ENCODE data around the gene KAT5. TPM values are rescaled to one million over a fixed set of nuclear protein-coding genes. Genes with fewer than 3 reads are reported as not detected.

Gene KAT5
- total and polyA plus RNA-seq, 2 of the 13 experiments (the other 11 are each of a cell fraction or from before 2014, with no cell fraction given), result 35.2 to 48.3 TPM

DNA sequence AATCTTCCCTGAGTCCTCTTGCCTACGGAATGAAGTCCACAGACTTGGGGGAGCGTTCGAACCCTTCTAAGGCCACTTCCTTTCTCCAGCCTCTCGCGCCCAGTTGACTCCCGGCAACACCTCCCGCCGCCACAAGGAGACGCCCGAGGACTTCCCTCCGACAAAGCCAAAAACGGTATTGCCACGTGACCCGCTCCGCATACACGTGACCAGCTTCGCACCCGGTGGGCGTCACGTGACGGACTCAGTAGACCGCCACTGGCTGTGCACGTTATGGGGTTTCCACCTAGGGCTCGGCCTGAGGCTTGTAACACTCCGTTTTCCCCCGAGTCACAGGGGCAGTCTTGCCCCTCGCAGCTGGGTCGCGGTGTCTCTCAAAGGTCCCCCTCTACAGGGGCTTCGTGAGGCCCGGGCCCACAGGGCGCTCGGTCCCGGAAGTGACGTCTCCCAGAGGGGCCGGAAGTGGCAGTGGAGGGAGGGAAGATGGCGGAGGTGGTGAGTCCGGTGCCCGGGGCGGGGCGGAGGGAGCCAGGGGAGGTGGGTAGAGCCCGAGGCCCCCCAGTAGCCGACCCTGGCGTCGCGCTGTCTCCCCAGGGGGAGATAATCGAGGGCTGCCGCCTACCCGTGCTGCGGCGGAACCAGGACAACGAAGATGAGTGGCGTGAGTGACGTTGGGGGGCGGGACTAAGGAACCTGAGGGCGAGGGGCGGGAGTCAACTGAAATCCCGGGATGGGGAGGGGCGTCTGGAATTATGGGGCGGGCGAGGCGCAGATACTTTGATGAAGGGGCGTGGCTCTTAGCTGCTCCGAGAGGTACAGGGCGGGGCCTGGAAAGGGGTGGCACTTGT is at the start of gene KAT5 (continued):
- TF ChIP-seq, protein P1, sequence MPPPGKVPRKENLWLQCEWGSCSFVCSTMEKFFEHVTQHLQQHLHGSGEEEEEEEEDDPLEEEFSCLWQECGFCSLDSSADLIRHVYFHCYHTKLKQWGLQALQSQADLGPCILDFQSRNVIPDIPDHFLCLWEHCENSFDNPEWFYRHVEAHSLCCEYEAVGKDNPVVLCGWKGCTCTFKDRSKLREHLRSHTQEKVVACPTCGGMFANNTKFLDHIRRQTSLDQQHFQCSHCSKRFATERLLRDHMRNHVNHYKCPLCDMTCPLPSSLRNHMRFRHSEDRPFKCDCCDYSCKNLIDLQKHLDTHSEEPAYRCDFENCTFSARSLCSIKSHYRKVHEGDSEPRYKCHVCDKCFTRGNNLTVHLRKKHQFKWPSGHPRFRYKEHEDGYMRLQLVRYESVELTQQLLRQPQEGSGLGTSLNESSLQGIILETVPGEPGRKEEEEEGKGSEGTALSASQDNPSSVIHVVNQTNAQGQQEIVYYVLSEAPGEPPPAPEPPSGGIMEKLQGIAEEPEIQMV (CRISPR knock-in tag; IDR thresholded peaks at IDR 0.05; ENCODE audit: low read depth), result peak; percentile 83; the same call in 1 of the 2 replicates
- TF ChIP-seq CHD4 (IDR thresholded peaks at IDR 0.05; ENCODE audit: borderline replicate concordance, low read length), result no peak; the same call in 1 of the 2 replicates
- TF ChIP-seq FOXK1 (CRISPR knock-in tag; IDR thresholded peaks at IDR 0.05; ENCODE audit: borderline replicate concordance, low read depth), result peak; percentile 75; the same call in 1 of the 2 replicates
- TF ChIP-seq ZMYM2 (CRISPR knock-in tag; IDR thresholded peaks at IDR 0.05), result peak; percentile 88
- peak; percentile 96; the same call in 1 of the 2 replicates for TF ChIP-seq ZFP41 (CRISPR knock-in tag; IDR thresholded peaks at IDR 0.05; ENCODE audit: borderline replicate concordance)
- TF ChIP-seq DNMT3B (CRISPR knock-in tag; conservative IDR thresholded peaks at IDR 0.05), result peak; percentile 94; the same call in 1 of the 2 replicates
- TF ChIP-seq ZNF563 (CRISPR knock-in tag; IDR thresholded peaks at IDR 0.05), result peak; percentile 97
- 0 out of 2 replicates have a peak, but pooled peaks have one; percentile 8 for TF ChIP-seq ZNF24 (IDR thresholded peaks at IDR 0.05)
- TF ChIP-seq ZNF264 (CRISPR knock-in tag; IDR thresholded peaks at IDR 0.05), result peak; percentile 80; the same call in 1 of the 2 replicates
- TF ChIP-seq ZNF7 (CRISPR knock-in tag; IDR thresholded peaks at IDR 0.05), result no peak
- peak; percentile 97; the same call in 1 of the 2 replicates for TF ChIP-seq ZNF235 (CRISPR knock-in tag; IDR thresholded peaks at IDR 0.05; ENCODE audit: borderline replicate concordance)
- TF ChIP-seq, protein P2, sequence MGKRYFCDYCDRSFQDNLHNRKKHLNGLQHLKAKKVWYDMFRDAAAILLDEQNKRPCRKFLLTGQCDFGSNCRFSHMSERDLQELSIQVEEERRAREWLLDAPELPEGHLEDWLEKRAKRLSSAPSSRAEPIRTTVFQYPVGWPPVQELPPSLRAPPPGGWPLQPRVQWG (CRISPR knock-in tag; IDR thresholded peaks at IDR 0.05; ENCODE audit: borderline replicate concordance, low read depth), result no peak
- TF ChIP-seq KDM5A (IDR thresholded peaks at IDR 0.05; ENCODE audit: borderline replicate concordance, low read length), result peak; percentile 97
- TF ChIP-seq ATRX (CRISPR knock-in tag; IDR thresholded peaks at IDR 0.05; ENCODE audit: borderline replicate concordance), result no peak
- TF ChIP-seq JARID2 (CRISPR knock-in tag; IDR thresholded peaks at IDR 0.05; ENCODE audit: insufficient replicate concordance), result peak; percentile 94
- TF ChIP-seq, protein P3, sequence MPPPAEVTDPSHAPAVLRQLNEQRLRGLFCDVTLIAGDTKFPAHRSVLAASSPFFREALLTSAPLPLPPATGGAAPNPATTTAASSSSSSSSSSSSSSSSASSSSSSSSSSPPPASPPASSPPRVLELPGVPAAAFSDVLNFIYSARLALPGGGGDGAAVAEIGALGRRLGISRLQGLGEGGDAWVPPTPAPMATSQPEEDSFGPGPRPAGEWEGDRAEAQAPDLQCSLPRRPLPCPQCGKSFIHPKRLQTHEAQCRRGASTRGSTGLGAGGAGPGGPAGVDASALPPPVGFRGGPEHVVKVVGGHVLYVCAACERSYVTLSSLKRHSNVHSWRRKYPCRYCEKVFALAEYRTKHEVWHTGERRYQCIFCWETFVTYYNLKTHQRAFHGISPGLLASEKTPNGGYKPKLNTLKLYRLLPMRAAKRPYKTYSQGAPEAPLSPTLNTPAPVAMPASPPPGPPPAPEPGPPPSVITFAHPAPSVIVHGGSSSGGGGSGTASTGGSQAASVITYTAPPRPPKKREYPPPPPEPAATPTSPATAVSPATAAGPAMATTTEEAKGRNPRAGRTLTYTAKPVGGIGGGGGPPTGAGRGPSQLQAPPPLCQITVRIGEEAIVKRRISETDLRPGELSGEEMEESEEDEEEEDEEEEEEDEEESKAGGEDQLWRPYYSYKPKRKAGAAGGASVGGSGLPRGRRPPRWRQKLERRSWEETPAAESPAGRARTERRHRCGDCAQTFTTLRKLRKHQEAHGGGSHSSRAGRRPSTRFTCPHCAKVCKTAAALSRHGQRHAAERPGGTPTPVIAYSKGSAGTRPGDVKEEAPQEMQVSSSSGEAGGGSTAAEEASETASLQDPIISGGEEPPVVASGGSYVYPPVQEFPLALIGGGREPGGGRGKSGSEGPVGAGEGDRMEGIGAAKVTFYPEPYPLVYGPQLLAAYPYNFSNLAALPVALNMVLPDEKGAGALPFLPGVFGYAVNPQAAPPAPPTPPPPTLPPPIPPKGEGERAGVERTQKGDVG (CRISPR knock-in tag; IDR thresholded peaks at IDR 0.05; ENCODE audit: borderline replicate concordance), result peak; percentile 85; the same call in 1 of the 2 replicates
- TF ChIP-seq SMC3 (IDR thresholded peaks at IDR 0.05; ENCODE audit: low read length), result peak; percentile 78
- peak; percentile 76 for TF ChIP-seq KMT2B (CRISPR knock-in tag; IDR thresholded peaks at IDR 0.05)
- TF ChIP-seq ZNF816 (CRISPR knock-in tag; IDR thresholded peaks at IDR 0.05; ENCODE audit: borderline replicate concordance), result peak; percentile 98
- no peak for TF ChIP-seq CEBPB (IDR thresholded peaks at IDR 0.05; ENCODE audit: borderline replicate concordance, low read depth, low read length)
